HG03520 (cell line): Measurements from ENCODE around the gene RNF224.
A peak's percentile ranks its signal among the peaks of the same experiment; 100 is the strongest.
"Not testable (repeated sequence)": the region's sequence is repeated elsewhere in the genome, so short reads cannot be mapped to it uniquely, and the experiment has no call there.

Source experiments
- ATAC-seq: cut with Tn5 transposase; IDR thresholded peaks from one replicate; pipeline ENCODE4 v1.9.1; 2021; ENCODE audit warnings: mild to moderate bottlenecking, moderate library complexity; ENCODE audit not compliant: unreplicated experiment

The RNF224 gene

DNA sequence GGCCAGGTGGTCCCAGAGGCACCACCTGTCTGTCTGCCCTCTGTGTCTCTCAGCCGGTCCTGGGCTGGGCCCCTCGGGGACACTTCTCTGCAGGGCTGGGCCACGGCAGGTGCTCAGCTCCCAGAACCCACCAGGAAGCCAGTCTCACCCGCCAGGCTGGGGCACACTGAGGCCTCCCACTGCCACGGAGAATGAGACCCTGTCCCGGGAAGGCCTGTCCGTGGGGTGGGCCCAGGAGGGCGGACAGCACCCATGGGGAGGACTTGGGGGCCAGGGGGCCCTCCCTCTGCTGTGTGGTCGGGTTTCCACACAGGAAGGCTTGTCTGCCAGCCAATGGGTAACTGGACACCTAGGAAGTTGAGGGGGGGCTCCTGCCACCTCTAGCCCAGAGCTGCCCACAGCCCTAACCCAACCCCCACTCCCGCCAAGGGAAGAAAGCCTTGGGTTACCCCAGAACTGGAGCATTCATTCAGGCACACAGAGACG is 9.7 kb downstream of the RNF224 start:
- ATAC-seq, result no peak

DNA sequence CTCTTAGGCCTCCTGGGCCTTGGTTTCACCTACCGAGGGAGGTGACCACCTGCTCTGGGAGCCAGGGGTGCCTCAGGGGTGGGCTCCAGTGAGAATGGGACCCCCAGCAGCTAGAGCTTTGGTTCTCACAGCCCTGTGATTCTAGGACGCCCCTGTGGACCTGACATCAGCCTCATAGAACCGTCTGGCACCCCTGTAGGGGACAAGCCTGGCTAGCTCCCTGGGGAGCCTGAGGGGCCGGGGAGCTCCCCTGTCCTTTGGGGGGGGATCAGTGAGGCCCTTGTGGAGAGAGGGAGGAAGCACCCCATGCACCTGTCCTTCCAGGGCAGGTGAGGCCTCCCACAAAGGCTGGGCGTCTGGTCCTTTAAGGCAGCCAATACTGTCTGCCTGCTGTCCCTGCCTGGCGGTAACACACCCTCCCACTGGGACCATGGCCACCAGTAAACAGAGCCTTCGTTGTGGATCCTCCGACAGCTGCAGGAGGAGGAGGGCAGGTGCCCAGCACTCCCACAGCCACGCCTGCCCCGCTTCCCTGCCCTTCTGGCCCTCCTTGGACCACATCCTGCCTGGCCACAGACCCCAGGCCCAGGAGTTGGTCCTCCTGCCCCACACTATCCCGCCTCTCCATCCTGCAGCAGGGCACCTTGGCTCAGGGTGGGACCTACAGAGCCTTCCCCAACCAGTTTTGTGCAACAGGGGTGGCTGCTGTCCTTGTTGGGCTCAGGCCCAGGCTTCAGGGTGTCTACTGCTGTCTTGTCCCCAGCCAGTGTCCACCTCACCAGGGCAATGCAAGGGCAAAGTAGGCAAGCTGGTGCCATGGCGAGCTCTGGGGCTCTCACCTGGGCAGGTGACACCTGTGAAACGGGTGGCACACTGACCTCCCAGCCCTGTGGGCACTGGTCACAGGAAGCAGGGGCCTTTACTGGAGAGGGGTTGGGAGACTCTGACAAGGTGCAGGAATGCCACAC is 10.7 kb downstream of the RNF224 start:
- ATAC-seq, result no peak

DNA sequence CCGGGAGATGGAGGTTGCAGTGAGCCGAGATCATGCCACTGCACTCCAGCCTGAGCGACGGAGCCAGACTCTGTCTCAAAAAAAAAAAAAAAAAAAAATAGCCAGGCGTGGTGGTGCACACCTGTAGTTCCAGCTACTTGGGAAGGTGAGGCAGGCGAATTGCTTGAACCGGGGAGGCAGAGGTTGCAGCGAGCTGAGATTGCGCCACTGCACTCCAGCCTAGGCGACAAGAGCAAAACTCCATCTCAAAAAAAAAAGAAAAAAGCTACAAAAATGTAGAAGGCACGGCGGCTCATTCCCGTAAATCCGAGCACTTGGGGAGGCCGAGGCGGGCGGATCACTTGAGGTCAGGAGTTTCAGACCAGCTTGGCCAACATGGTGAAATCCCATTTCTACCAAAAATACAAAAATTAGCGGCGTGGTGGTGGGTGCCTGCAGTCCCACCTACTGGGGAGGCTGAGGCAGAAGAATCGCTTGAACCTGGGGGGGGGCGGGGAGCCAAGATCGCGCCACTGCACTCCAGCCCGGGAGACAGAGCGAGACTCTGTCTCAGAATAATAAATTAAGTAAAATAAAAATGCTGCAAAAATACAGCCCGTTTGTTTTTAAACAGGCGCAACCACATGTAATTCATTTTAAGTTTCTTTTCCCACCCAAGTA is 12.4 kb downstream of the RNF224 start:
- not testable (repeated sequence) for ATAC-seq

GRCh38 chr9:137240318-137240840 is 13.1 kb downstream of the RNF224 start:
- ATAC-seq, result peak; percentile 13

DNA sequence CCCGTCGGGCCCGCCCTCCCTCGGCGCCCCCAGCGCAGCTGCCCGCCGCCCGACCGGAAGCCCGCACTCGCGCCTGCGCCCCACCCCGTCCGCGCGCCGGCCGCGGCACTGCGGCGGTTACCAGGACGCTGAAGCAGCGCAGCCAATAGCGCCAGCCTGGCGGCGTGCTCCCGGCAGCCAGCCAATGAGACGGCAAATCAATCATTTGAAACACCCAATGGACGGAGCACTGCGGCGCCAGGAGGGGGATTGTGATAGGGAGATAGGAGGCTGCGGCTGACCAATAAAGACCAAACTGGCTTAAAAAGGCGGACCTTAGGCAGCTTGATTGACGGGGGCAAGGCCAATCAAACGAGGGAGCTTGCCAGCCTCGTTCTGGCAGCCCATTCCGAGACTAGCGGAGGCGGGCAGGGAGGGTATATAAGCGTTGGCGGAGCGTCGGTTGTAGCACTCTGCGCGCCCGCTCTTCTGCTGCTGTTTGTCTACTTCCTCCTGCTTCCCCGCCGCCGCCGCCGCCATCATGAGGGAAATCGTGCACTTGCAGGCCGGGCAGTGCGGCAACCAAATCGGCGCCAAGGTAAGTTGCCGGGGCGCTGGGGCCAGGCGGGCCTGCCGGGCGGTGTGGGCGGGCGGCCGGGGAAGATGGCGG is 13.7 kb downstream of the RNF224 start, which contains the start of gene TUBB4B:
Gene TUBB4B (plus strand): TSS at position 447 of the 649 bp plus-strand sequence. CDS start 74 bp downstream, at position 521.
- peak; percentile 65 for ATAC-seq

DNA sequence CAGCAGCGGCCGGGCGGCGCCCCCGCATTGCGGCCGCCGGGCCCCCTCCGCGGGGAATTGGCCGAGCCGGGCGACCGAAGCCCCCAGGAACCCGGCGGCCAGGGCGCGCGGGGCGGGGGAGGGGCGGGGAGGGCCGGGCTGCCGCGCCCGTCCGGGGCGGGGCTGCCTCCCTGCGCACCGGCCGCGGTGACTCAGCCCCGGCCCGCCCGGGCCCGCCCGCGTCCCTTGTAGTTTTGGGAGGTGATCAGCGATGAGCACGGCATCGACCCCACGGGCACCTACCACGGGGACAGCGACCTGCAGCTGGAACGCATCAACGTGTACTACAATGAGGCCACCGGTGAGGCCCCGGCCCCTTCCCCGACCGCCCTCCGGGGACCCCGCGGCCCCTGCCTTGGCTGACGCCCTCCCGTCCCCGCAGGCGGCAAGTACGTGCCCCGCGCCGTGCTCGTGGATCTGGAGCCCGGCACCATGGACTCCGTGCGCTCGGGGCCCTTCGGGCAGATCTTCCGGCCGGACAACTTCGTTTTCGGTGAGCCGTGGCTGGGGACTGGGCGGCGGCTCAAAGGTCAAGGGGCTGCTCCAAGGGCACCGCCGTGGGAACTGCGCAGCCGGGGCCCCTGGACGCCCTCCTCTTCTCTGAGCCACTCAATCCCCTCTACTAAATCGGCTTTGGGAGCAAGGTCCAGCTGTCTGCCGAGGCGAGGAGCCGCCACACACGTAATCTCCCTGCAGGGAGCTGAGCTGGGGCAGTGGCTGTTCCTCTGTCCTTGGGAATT is 14.4 kb downstream of the RNF224 start:
- ATAC-seq, result peak; percentile 9

- no peak for ATAC-seq
Measured at GRCh38 chr9:137242269-137243203, 15.2 kb downstream of the RNF224 start.

DNA sequence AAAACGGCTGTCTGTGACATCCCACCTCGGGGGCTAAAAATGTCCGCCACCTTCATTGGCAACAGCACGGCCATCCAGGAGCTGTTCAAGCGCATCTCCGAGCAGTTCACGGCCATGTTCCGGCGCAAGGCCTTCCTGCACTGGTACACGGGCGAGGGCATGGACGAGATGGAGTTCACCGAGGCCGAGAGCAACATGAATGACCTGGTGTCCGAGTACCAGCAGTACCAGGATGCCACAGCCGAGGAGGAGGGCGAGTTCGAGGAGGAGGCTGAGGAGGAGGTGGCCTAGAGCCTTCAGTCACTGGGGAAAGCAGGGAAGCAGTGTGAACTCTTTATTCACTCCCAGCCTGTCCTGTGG is 15.9 kb downstream of the RNF224 start:
- ATAC-seq, result not testable (repeated sequence)

DNA sequence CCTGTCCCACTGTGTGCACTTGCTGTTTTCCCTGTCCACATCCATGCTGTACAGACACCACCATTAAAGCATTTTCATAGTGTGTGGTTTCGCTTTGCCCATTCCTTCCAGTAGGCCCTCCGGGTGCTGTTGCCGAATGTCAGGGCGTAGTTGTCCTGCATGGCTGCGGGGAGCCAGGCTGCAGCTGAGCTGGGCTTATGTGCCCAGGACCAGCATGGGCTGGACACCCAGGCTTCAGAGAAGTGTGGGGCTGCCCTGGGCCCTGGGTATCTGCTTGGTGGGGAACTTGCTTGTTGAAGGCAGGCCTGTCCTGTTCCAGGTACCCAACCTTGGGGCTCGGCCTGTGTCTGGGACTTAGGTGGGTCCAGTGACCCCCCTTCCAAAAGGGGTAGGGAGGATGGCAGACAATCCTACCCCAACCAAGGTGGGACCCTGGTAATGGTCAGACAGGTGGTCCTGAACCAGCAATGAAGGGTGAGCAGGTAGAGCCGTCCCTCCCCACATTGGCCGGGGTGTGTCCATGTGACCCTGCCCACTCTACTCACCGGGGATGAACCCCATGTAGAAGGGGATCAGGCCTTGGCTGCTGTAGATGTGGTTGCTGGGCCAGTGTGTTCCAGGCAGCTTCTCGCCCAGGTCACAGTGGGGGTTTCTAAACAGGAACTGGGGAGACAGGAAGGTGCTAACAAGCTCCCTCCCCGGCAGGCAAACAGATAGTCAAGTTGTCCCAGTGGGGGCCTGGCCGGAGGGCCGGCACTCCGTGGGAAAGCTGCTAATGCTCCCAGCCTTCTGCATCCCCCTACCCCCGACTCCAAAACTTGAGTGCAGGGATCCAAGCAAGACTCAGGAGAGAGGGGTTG is 16.6 kb downstream of the RNF224 start:
- ATAC-seq, result no peak

DNA sequence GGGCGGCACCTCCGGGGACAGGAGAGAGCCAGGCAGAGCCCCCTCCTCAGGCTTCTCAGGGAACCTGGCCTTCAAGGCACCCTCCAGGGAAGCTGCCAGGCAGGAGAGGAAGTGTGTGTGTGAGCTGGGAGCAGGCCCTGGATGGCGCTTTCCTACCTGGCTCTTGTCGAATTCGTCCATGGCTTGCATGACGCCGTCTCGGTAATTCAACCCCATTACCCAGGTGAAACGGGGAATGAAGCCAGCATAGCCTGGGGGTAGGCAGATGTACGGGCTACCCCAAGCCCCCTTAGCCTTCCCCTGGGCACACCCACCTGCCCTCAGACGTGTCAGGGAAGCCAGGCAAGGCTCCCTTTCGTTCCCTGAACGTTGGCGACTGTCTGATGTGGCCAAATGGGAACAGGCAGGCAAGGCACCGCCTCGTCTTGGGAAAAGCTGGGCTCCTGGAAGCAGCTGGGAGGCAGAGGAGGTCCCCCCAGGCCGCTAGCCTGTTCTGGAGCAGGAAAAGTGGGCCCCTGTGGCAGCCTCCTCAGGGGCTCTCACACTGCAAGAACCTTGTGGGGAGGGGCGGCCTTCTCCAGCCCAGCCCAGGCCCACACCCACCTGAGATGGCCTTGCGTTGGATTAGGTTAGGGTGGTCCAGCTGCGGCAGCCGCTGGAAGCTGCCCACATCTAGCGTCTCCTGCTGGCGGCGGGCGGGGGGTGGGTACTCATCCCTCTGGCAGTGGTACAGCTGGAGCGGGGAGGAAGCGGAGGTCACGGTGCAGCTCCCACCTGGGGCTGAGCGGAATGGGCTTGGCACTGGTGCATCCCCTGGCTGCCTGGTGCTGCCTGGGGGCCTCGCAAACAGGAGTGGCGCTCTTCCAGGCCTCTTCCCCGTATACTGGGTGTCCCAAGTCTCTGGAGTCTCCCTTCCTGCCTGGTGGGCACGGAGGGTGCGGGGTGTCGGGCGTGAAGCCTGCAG is 17.5 kb downstream of the RNF224 start:
- ATAC-seq, result no peak

- no peak for ATAC-seq
Measured at GRCh38 chr9:137245450-137246421, 18.4 kb downstream of the RNF224 start.

DNA sequence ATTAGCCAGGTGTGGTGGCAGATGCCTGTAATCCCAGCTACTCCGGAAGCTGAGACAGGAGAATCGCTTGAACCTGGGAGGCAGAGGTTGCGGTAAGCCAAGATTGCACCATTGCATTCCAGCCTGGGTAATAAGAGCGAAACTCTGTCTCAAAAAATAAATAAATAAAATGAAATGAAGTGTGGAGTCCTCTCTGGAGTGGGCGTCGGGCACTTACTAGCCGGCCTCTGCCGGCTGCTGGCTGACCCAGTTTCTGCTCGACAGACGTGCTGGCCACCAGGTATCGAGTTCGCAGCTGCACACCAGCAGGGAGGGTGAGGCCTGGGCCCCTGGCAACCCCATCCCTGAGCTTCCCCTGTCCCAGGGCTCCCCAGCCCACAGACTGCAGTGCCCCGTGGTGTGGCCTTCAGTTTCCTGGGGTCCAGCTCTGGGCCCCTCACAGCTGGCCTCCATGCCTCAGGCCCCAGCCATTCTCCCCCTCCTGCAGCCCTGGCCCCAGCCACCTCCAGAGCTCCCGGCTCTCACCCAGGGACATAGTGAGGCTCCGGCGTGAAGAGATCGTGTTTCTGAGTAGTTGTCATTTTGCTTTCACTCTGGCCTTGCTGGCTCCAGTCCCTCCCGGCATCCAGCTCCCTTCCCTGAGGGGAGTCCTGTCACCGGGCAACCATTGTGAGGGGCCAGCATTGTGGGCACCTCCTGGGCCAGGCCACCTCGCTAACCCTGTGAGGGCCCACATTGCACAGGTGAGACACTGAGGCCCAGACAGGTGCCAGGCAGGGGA is 20.0 kb downstream of the RNF224 start:
- no peak for ATAC-seq

DNA sequence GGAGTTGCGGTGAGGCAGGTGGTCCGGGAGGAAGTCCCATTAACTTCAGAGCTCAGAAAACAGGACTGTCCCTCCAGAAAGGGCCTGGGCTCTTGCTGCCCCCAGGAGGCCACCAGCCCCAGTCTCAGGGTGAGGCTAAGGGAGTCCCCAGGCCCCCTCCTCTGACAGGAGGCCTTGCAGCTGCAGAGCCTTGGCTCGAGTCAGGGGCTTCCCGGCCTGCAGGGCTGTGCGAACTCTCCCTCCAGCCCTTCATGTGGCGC is 20.5 kb downstream of the RNF224 start:
- no peak for ATAC-seq

- ATAC-seq, result no peak
Measured at GRCh38 chr9:137250329-137251193, 23.3 kb downstream of the RNF224 start.

DNA sequence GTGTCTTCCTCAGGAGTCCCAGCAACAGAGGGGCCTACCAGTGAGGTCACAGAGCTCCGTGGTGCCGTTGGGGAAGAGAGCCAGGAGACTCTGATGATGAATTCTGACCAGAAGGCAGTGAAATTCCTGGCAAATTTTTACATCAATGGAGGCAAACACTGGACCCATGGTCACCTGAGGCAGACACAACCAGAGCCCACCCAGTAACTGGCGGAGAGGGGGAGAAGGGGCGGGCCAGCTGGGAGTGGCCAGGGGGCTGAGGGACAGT is 23.8 kb downstream of the RNF224 start, which contains the start of gene STPG3:
Gene STPG3 (plus strand): TSS at position 93 of the 268 bp plus-strand sequence. CDS start 1 bp downstream, at position 94.
- no peak for ATAC-seq
